DOHH2 (cell line): ENCODE data around the gene ATE1.

Source experiments
- H3F3A ChIP-seq: fragments of 200-600 bp; sonication (generic), shearing (Covaris generic); 2 replicates; pipeline ENCODE4 v1.6.0; 2016; ENCODE audit warnings: antibody characterized with exemption, mild to moderate bottlenecking; ENCODE audit not compliant: control insufficient read depth, insufficient read depth
- H3K27ac ChIP-seq: fragments of 200-600 bp; sonication (generic); 2 replicates; pipeline ENCODE4 v1.5.1; 2014; ENCODE audit warnings: low read depth, mild to moderate bottlenecking, low read length, moderate library complexity
- H3K27me3 ChIP-seq: fragments of 200-600 bp; sonication (generic); 2 replicates; pipeline ENCODE4 v1.6.1; 2014; ENCODE audit warnings: mild to moderate bottlenecking, low read length, mixed read lengths; ENCODE audit not compliant: control insufficient read depth
- H3K36me3 ChIP-seq: fragments of 200-600 bp; sonication (generic); 2 replicates; pipeline ENCODE4 v1.6.1; 2014; ENCODE audit warnings: mild to moderate bottlenecking, low read length, moderate library complexity, mixed read lengths; ENCODE audit not compliant: control insufficient read depth
- H3K4me1 ChIP-seq: fragments of 200-600 bp; sonication (generic); 2 replicates; pipeline ENCODE4 v1.6.1; 2014; ENCODE audit warnings: mild to moderate bottlenecking, low read length, mixed read lengths; ENCODE audit not compliant: control insufficient read depth
- H3K4me2 ChIP-seq: fragments of 200-600 bp; sonication (generic); 2 replicates; pipeline ENCODE4 v1.6.0; 2014; ENCODE audit warnings: mild to moderate bottlenecking, low read length, moderate library complexity
- H3K4me3 ChIP-seq: fragments of 200-600 bp; sonication (generic); 2 replicates; pipeline ENCODE4 v1.5.1; 2014; ENCODE audit warnings: mild to moderate bottlenecking, low read length, mixed read lengths
- H3K79me2 ChIP-seq: fragments of 200-600 bp; sonication (generic); 2 replicates; pipeline ENCODE4 v1.6.1; 2014; ENCODE audit warnings: mild to moderate bottlenecking, low read length, mixed read lengths; ENCODE audit not compliant: control insufficient read depth
- H3K9me2 ChIP-seq: fragments of 200-600 bp; sonication (generic); replicated peaks from 2 replicates; pipeline ENCODE4 v1.6.1; 2014; ENCODE audit warnings: mild to moderate bottlenecking, low read length, mixed read lengths; ENCODE audit not compliant: control insufficient read depth
- H3K9me3 ChIP-seq: fragments of 200-600 bp; sonication (generic); 2 replicates; pipeline ENCODE4 v1.6.1; 2014; ENCODE audit warnings: antibody characterized with exemption, low read length, mixed read lengths; ENCODE audit not compliant: control insufficient read depth, insufficient read depth
- H4K20me1 ChIP-seq: fragments of 200-600 bp; sonication (generic); 2 replicates; pipeline ENCODE4 v1.6.0; 2014; ENCODE audit warnings: low read depth, mild to moderate bottlenecking, antibody characterized with exemption, low read length, moderate library complexity; ENCODE audit not compliant: control insufficient read depth, insufficient read depth
- CTCF ChIP-seq: fragments of 200-600 bp; sonication (generic); IDR thresholded peaks from one replicate; pipeline ENCODE4 v1.5.1; 2014; ENCODE audit warnings: antibody characterized with exemption, mild to moderate bottlenecking, low read depth, low read length; ENCODE audit not compliant: poor library complexity, severe bottlenecking
- EZH2phosphoT487 ChIP-seq: fragments of 200-600 bp; sonication (generic); IDR thresholded peaks from 2 replicates; pipeline ENCODE4 v1.6.1; 2017; ENCODE audit warnings: borderline replicate concordance, mild to moderate bottlenecking, antibody characterized with exemption, low read length, moderate library complexity, mixed read lengths

Gene ATE1

GRCh38 chr10:121811386-121811785 lies 116.4 kb downstream of the ATE1 start:
- H3F3A ChIP-seq = no peaks in the 10 kb centered on the region
- H3K4me1 ChIP-seq = no peaks in the 10 kb centered on the region
- no peaks in the 10 kb centered on the region for H3K79me2 ChIP-seq
- no peak overlapping the region for H3K4me3 ChIP-seq
- H3K9me3 ChIP-seq = no peaks in the 10 kb centered on the region
- H4K20me1 ChIP-seq = no peaks in the 10 kb centered on the region
- no peaks in the 10 kb centered on the region for H3K27me3 ChIP-seq
- H3K27ac ChIP-seq = no peak overlapping the region
- H3K4me2 ChIP-seq = no peak overlapping the region
- TF ChIP-seq EZH2phosphoT487 (no peak), CTCF (no peak)
- H3K9me2 ChIP-seq = no peaks in the 10 kb centered on the region
- no peaks in the 10 kb centered on the region for H3K36me3 ChIP-seq

GRCh38 chr10:121808835-121809234 lies 119.0 kb downstream of the ATE1 start:
- Histone ChIP-seq H3F3A (no peaks in the 10 kb centered on the region), H3K4me2 (no peak overlapping the region), H3K27ac (no peak overlapping the region), H3K36me3 (no peaks in the 10 kb centered on the region), H3K4me1 (no peaks in the 10 kb centered on the region), H3K79me2 (no peaks in the 10 kb centered on the region), H3K27me3 (no peaks in the 10 kb centered on the region), H3K9me2 (no peaks in the 10 kb centered on the region), H4K20me1 (no peaks in the 10 kb centered on the region), H3K9me3 (no peaks in the 10 kb centered on the region), H3K4me3 (no peak overlapping the region)
- no peak for TF ChIP-seq CTCF
- TF ChIP-seq EZH2phosphoT487 = no peak

- no peaks in the 10 kb centered on the region for H3K9me2 ChIP-seq
- H3F3A ChIP-seq = no peaks in the 10 kb centered on the region
- no peaks in the 10 kb centered on the region for H3K27me3 ChIP-seq
- H3K4me1 ChIP-seq = no peaks in the 10 kb centered on the region
- no peak for TF ChIP-seq CTCF
- no peak for TF ChIP-seq EZH2phosphoT487
- no peaks in the 10 kb centered on the region for H4K20me1 ChIP-seq
- no peaks in the 10 kb centered on the region for H3K9me3 ChIP-seq
- no peaks in the 10 kb centered on the region for H3K79me2 ChIP-seq
- H3K4me3 ChIP-seq = no peak overlapping the region
- H3K36me3 ChIP-seq = no peaks in the 10 kb centered on the region
- H3K27ac ChIP-seq = no peak overlapping the region
- no peak overlapping the region for H3K4me2 ChIP-seq
Measured at GRCh38 chr10:121804460-121804859, 123.4 kb downstream of the ATE1 start.

GRCh38 chr10:121803611-121804010 lies 124.2 kb downstream of the ATE1 start:
- Histone ChIP-seq H4K20me1 (no peaks in the 10 kb centered on the region), H3F3A (no peaks in the 10 kb centered on the region), H3K4me3 (no peak overlapping the region), H3K9me3 (no peaks in the 10 kb centered on the region), H3K4me2 (no peak overlapping the region), H3K9me2 (no peaks in the 10 kb centered on the region), H3K27ac (no peak overlapping the region), H3K36me3 (no peaks in the 10 kb centered on the region), H3K27me3 (no peaks in the 10 kb centered on the region), H3K79me2 (no peaks in the 10 kb centered on the region), H3K4me1 (no peaks in the 10 kb centered on the region)
- TF ChIP-seq CTCF = no peak
- no peak for TF ChIP-seq EZH2phosphoT487
